MM.1S (cell line): ENCODE data around the gene DEPP1.

ENCODE experiments used
- EZH2 ChIP-seq: fragments of 300-600 bp; sonication (generic); optimal IDR thresholded peaks from 2 replicates; pipeline ENCODE3; 2017; ENCODE audit warnings: low read depth, mild to moderate bottlenecking, antibody characterized with exemption, low read length, mixed read lengths
- EZH2phosphoT487 ChIP-seq: fragments of 300-600 bp; sonication (generic); IDR thresholded peaks from 2 replicates; pipeline ENCODE4 v1.6.1; 2018; ENCODE audit warnings: antibody characterized with exemption, low read length
- TF ChIP-seq, protein P1 (sequence below): fragments of 300-600 bp; sonication (generic); IDR thresholded peaks from 2 replicates; pipeline ENCODE4 v1.5.1; 2016; ENCODE audit warnings: antibody characterized with exemption, low read length, mixed read lengths

DNA sequence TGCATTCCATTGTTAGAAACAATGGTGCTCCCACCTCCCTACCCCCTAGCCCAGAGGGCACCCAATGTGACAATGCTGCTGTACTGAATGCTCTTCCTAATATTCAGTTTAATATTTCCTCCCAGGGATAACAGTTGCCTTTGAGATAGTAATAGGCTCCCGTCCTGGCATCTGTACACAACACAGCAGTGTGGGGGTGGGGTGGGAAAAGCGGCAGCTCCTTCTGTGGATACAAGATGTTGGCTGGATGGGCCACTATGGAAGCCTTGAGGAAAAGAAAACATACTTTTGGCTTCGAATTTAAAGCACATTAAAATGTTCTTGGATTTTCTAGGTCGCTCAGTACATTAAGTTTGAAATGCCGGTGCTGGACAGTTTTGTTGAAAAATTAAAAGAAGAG, 13.0 kb upstream of the DEPP1 start:
- TF ChIP-seq EZH2phosphoT487, result no peak
- TF ChIP-seq, protein P1, sequence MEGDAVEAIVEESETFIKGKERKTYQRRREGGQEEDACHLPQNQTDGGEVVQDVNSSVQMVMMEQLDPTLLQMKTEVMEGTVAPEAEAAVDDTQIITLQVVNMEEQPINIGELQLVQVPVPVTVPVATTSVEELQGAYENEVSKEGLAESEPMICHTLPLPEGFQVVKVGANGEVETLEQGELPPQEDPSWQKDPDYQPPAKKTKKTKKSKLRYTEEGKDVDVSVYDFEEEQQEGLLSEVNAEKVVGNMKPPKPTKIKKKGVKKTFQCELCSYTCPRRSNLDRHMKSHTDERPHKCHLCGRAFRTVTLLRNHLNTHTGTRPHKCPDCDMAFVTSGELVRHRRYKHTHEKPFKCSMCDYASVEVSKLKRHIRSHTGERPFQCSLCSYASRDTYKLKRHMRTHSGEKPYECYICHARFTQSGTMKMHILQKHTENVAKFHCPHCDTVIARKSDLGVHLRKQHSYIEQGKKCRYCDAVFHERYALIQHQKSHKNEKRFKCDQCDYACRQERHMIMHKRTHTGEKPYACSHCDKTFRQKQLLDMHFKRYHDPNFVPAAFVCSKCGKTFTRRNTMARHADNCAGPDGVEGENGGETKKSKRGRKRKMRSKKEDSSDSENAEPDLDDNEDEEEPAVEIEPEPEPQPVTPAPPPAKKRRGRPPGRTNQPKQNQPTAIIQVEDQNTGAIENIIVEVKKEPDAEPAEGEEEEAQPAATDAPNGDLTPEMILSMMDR, result no peak
- TF ChIP-seq EZH2, result no peak
